Measurements from ENCODE around the gene SNTG2.
"Not testable (repeated sequence)": the region's sequence is repeated elsewhere in the genome, so short reads cannot be mapped to it uniquely, and the experiment has no call there.

GRCh38 chr2:1133896-1134295 is 183.2 kb downstream of the SNTG2 start:
- TF ChIP-seq, protein P1, sequence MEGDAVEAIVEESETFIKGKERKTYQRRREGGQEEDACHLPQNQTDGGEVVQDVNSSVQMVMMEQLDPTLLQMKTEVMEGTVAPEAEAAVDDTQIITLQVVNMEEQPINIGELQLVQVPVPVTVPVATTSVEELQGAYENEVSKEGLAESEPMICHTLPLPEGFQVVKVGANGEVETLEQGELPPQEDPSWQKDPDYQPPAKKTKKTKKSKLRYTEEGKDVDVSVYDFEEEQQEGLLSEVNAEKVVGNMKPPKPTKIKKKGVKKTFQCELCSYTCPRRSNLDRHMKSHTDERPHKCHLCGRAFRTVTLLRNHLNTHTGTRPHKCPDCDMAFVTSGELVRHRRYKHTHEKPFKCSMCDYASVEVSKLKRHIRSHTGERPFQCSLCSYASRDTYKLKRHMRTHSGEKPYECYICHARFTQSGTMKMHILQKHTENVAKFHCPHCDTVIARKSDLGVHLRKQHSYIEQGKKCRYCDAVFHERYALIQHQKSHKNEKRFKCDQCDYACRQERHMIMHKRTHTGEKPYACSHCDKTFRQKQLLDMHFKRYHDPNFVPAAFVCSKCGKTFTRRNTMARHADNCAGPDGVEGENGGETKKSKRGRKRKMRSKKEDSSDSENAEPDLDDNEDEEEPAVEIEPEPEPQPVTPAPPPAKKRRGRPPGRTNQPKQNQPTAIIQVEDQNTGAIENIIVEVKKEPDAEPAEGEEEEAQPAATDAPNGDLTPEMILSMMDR (IDR thresholded peaks at IDR 0.05) = not testable (repeated sequence)
- TF ChIP-seq POLR2AphosphoS5 (IDR thresholded peaks at IDR 0.05) = not testable (repeated sequence)

Data from prostate gland (tissue), 2 donors.